Measurements from ENCODE around the gene CEACAM20.
"Not testable (repeated sequence)": the region's sequence is repeated elsewhere in the genome, so short reads cannot be mapped to it uniquely, and the experiment has no call there.

The CEACAM20 gene

GRCh38 chr19:44539236-44539826, 9.9 kb upstream of the CEACAM20 start:
- H3K27ac ChIP-seq (ENCODE audit: insufficient read depth in 1 of 2, low read depth in 1 of 2, low read length in 2 of 2, poor library complexity in 1 of 2, severe bottlenecking in 2 of 2), result no peak overlapping the region
- POLR2A ChIA-PET, result no interaction called here
- H3K4me3 ChIP-seq (ENCODE audit: control insufficient read depth in 1 of 7, extremely low read depth in 1 of 7, insufficient read depth in 4 of 7, low read depth in 2 of 7, low read length in 6 of 7), result no peak overlapping the region
- 86% methylated on average over 9 of the region's 11 CpGs for WGBS (ENCODE audit: insufficient coverage)
- H3K27me3 ChIP-seq (replicated peaks in 2 of 5; ENCODE audit: control insufficient read depth in 4 of 5, insufficient read depth in 5 of 5, low read length in 4 of 5), result peaks cover 0 to 9% (median 2%) of the 10 kb centered on the region in 5 experiments
- H3K4me1 ChIP-seq (ENCODE audit: control extremely low read depth in 1 of 4, control insufficient read depth in 4 of 4, insufficient read depth in 4 of 4, low read length in 3 of 4), result no peaks in the 10 kb centered on the region
- H3K36me3 ChIP-seq (ENCODE audit: control insufficient read depth in 4 of 4, insufficient read depth in 4 of 4, low read length in 3 of 4), result no peaks in the 10 kb centered on the region
- no peak for DNase-seq
- CTCF ChIA-PET, result no interaction called here
- H3K9me3 ChIP-seq (ENCODE audit: control extremely low read depth in 1 of 5, control insufficient read depth in 4 of 5, insufficient read depth in 2 of 5, low read depth in 1 of 5, low read length in 4 of 5), result peaks cover 0 to 8% (median 3%) of the 10 kb centered on the region in 5 experiments

GRCh38 chr19:44535361-44535760, 5.9 kb upstream of the CEACAM20 start:
- CTCF ChIA-PET; H3K27ac ChIP-seq (ENCODE audit: insufficient read depth in 1 of 2, low read depth in 1 of 2, low read length in 2 of 2, poor library complexity in 1 of 2, severe bottlenecking in 2 of 2); DNase-seq; H3K4me3 ChIP-seq (ENCODE audit: control insufficient read depth in 1 of 7, extremely low read depth in 1 of 7, insufficient read depth in 4 of 7, low read depth in 2 of 7, low read length in 6 of 7); H3K4me1 ChIP-seq (ENCODE audit: control extremely low read depth in 1 of 4, control insufficient read depth in 4 of 4, insufficient read depth in 4 of 4, low read length in 3 of 4); H3K36me3 ChIP-seq (ENCODE audit: control insufficient read depth in 4 of 4, insufficient read depth in 4 of 4, low read length in 3 of 4); POLR2A ChIA-PET; H3K9me3 ChIP-seq (ENCODE audit: control extremely low read depth in 1 of 5, control insufficient read depth in 4 of 5, insufficient read depth in 2 of 5, low read depth in 1 of 5, low read length in 4 of 5): not testable (repeated sequence)
- H3K27me3 ChIP-seq (replicated peaks in 2 of 5; ENCODE audit: control insufficient read depth in 4 of 5, insufficient read depth in 5 of 5, low read length in 4 of 5), result peaks cover 0 to 13% (median 0%) of the 10 kb centered on the region in 5 experiments
- WGBS (ENCODE audit: insufficient coverage), result 75% methylated on average over 2 of the region's 3 CpGs

GRCh38 chr19:44532819-44533218, 3.3 kb upstream of the CEACAM20 start:
- CTCF ChIA-PET, result no interaction called here

GRCh38 chr19:44530777-44531176, 1.3 kb upstream of the CEACAM20 start:
- 75% methylated on average over 6 of the region's 6 CpGs for WGBS (ENCODE audit: insufficient coverage)
- Histone ChIP-seq H3K27me3 (replicated peaks in 2 of 5; ENCODE audit: control insufficient read depth in 4 of 5, insufficient read depth in 5 of 5, low read length in 4 of 5) (peaks cover 0 to 7% (median 3%) of the 10 kb centered on the region in 5 experiments), H3K36me3 (ENCODE audit: control insufficient read depth in 4 of 4, insufficient read depth in 4 of 4, low read length in 3 of 4) (no peaks in the 10 kb centered on the region), H3K4me1 (ENCODE audit: control extremely low read depth in 1 of 4, control insufficient read depth in 4 of 4, insufficient read depth in 4 of 4, low read length in 3 of 4) (no peaks in the 10 kb centered on the region), H3K27ac (ENCODE audit: insufficient read depth in 1 of 2, low read depth in 1 of 2, low read length in 2 of 2, poor library complexity in 1 of 2, severe bottlenecking in 2 of 2) (no peak overlapping the region), H3K9me3 (ENCODE audit: control extremely low read depth in 1 of 5, control insufficient read depth in 4 of 5, insufficient read depth in 2 of 5, low read depth in 1 of 5, low read length in 4 of 5) (peaks cover 0 to 7% (median 2%) of the 10 kb centered on the region in 5 experiments), H3K4me3 (ENCODE audit: control insufficient read depth in 1 of 7, extremely low read depth in 1 of 7, insufficient read depth in 4 of 7, low read depth in 2 of 7, low read length in 6 of 7) (no peak overlapping the region)
- peak in 1 of 3 donors; percentile 5 for DNase-seq
- ChIA-PET CTCF (no interaction called here), POLR2A (no interaction called here)

More at GRCh38 chr19:44532819-44533218, 3.3 kb upstream of the CEACAM20 start:
- H3K36me3 ChIP-seq (ENCODE audit: control insufficient read depth in 4 of 4, insufficient read depth in 4 of 4, low read length in 3 of 4), result no peaks in the 10 kb centered on the region
- H3K4me3 ChIP-seq (ENCODE audit: control insufficient read depth in 1 of 7, extremely low read depth in 1 of 7, insufficient read depth in 4 of 7, low read depth in 2 of 7, low read length in 6 of 7), result no peak overlapping the region
- H3K4me1 ChIP-seq (ENCODE audit: control extremely low read depth in 1 of 4, control insufficient read depth in 4 of 4, insufficient read depth in 4 of 4, low read length in 3 of 4), result no peaks in the 10 kb centered on the region
- H3K27ac ChIP-seq (ENCODE audit: insufficient read depth in 1 of 2, low read depth in 1 of 2, low read length in 2 of 2, poor library complexity in 1 of 2, severe bottlenecking in 2 of 2), result no peak overlapping the region
- WGBS (ENCODE audit: insufficient coverage), result 88% methylated on average over 5 of the region's 5 CpGs
- H3K27me3 ChIP-seq (replicated peaks in 2 of 5; ENCODE audit: control insufficient read depth in 4 of 5, insufficient read depth in 5 of 5, low read length in 4 of 5), result peaks cover 0 to 9% (median 3%) of the 10 kb centered on the region in 5 experiments
- POLR2A ChIA-PET, result no interaction called here
- peaks cover 0 to 8% (median 3%) of the 10 kb centered on the region in 5 experiments for H3K9me3 ChIP-seq (ENCODE audit: control extremely low read depth in 1 of 5, control insufficient read depth in 4 of 5, insufficient read depth in 2 of 5, low read depth in 1 of 5, low read length in 4 of 5)
- no peak for DNase-seq

- Histone ChIP-seq H3K9me3 (ENCODE audit: control extremely low read depth in 1 of 5, control insufficient read depth in 4 of 5, insufficient read depth in 2 of 5, low read depth in 1 of 5, low read length in 4 of 5) (peaks cover 0 to 3% (median 0%) of the 10 kb centered on the region in 5 experiments), H3K36me3 (ENCODE audit: control insufficient read depth in 4 of 4, insufficient read depth in 4 of 4, low read length in 3 of 4) (no peaks in the 10 kb centered on the region), H3K4me1 (ENCODE audit: control extremely low read depth in 1 of 4, control insufficient read depth in 4 of 4, insufficient read depth in 4 of 4, low read length in 3 of 4) (no peaks in the 10 kb centered on the region), H3K4me3 (ENCODE audit: control insufficient read depth in 1 of 7, extremely low read depth in 1 of 7, insufficient read depth in 4 of 7, low read depth in 2 of 7, low read length in 6 of 7) (no peak overlapping the region), H3K27ac (ENCODE audit: insufficient read depth in 1 of 2, low read depth in 1 of 2, low read length in 2 of 2, poor library complexity in 1 of 2, severe bottlenecking in 2 of 2) (no peak overlapping the region), H3K27me3 (replicated peaks in 2 of 5; ENCODE audit: control insufficient read depth in 4 of 5, insufficient read depth in 5 of 5, low read length in 4 of 5) (peaks cover 0 to 9% (median 3%) of the 10 kb centered on the region in 5 experiments)
- 91% methylated on average over 7 of the region's 7 CpGs for WGBS (ENCODE audit: insufficient coverage)
- POLR2A ChIA-PET, result no interaction called here
- DNase-seq, result no peak
- CTCF ChIA-PET, result no interaction called here
These were observed 1.9 kb downstream of the CEACAM20 start for GRCh38 chr19:44527554-44527953.

- Histone ChIP-seq H3K36me3 (ENCODE audit: control insufficient read depth in 4 of 4, insufficient read depth in 4 of 4, low read length in 3 of 4) (no peaks in the 10 kb centered on the region), H3K4me1 (ENCODE audit: control extremely low read depth in 1 of 4, control insufficient read depth in 4 of 4, insufficient read depth in 4 of 4, low read length in 3 of 4) (no peaks in the 10 kb centered on the region), H3K4me3 (ENCODE audit: control insufficient read depth in 1 of 7, extremely low read depth in 1 of 7, insufficient read depth in 4 of 7, low read depth in 2 of 7, low read length in 6 of 7) (no peak overlapping the region), H3K27ac (ENCODE audit: insufficient read depth in 1 of 2, low read depth in 1 of 2, low read length in 2 of 2, poor library complexity in 1 of 2, severe bottlenecking in 2 of 2) (no peak overlapping the region), H3K9me3 (ENCODE audit: control extremely low read depth in 1 of 5, control insufficient read depth in 4 of 5, insufficient read depth in 2 of 5, low read depth in 1 of 5, low read length in 4 of 5) (peaks cover 0 to 3% (median 0%) of the 10 kb centered on the region in 5 experiments), H3K27me3 (replicated peaks in 2 of 5; ENCODE audit: control insufficient read depth in 4 of 5, insufficient read depth in 5 of 5, low read length in 4 of 5) (peaks cover 0 to 9% (median 3%) of the 10 kb centered on the region in 5 experiments)
- POLR2A ChIA-PET, result no interaction called here
- WGBS (ENCODE audit: insufficient coverage), result 25% methylated on average over 4 of the region's 4 CpGs
- DNase-seq, result no peak
- CTCF ChIA-PET, result interaction anchor here (1.3 kb wide), 1 partner anchor 9 kb away, joined by 3 read pairs; no protein-coding TSS in a partner anchor
These were observed 3.6 kb downstream of the CEACAM20 start for GRCh38 chr19:44525721-44526430.

- no peak overlapping the region for H3K4me3 ChIP-seq (ENCODE audit: control insufficient read depth in 1 of 7, extremely low read depth in 1 of 7, insufficient read depth in 4 of 7, low read depth in 2 of 7, low read length in 6 of 7)
- peaks cover 0 to 9% (median 0%) of the 10 kb centered on the region in 5 experiments for H3K27me3 ChIP-seq (replicated peaks in 2 of 5; ENCODE audit: control insufficient read depth in 4 of 5, insufficient read depth in 5 of 5, low read length in 4 of 5)
- H3K9me3 ChIP-seq (ENCODE audit: control extremely low read depth in 1 of 5, control insufficient read depth in 4 of 5, insufficient read depth in 2 of 5, low read depth in 1 of 5, low read length in 4 of 5), result peaks cover 0 to 3% (median 0%) of the 10 kb centered on the region in 5 experiments
- H3K27ac ChIP-seq (ENCODE audit: insufficient read depth in 1 of 2, low read depth in 1 of 2, low read length in 2 of 2, poor library complexity in 1 of 2, severe bottlenecking in 2 of 2), result no peak overlapping the region
- CTCF ChIA-PET, result no interaction called here
- WGBS (ENCODE audit: insufficient coverage), result 92% methylated on average over 2 of the region's 2 CpGs
- POLR2A ChIA-PET, result no interaction called here
- H3K36me3 ChIP-seq (ENCODE audit: control insufficient read depth in 4 of 4, insufficient read depth in 4 of 4, low read length in 3 of 4), result no peaks in the 10 kb centered on the region
- no peak for DNase-seq
- no peaks in the 10 kb centered on the region for H3K4me1 ChIP-seq (ENCODE audit: control extremely low read depth in 1 of 4, control insufficient read depth in 4 of 4, insufficient read depth in 4 of 4, low read length in 3 of 4)
These were observed 8.1 kb downstream of the CEACAM20 start for GRCh38 chr19:44521370-44521769.
